HepG2 (cell line): ENCODE measurements around the gene S1PR3.

ENCODE experiments used
- KIAA2018 ChIP-seq: sonication (generic); formaldehyde crosslinking; IDR thresholded peaks from 2 replicates; pipeline ENCODE4 v1.5.0; 2020; ENCODE audit warnings: mild to moderate bottlenecking, missing genetic modification reagents, borderline replicate concordance
- NFATC3 ChIP-seq: sonication (generic); formaldehyde crosslinking; IDR thresholded peaks from 2 replicates; pipeline ENCODE4 v1.5.1; 2020; ENCODE audit warnings: mild to moderate bottlenecking, missing genetic modification reagents
- NFIC ChIP-seq: IDR thresholded peaks from 2 replicates; pipeline ENCODE4 v1.6.1; 2012; ENCODE audit warnings: mild to moderate bottlenecking, low read length, inconsistent platforms
- RBAK ChIP-seq: sonication (generic); formaldehyde crosslinking; IDR thresholded peaks from 2 replicates; pipeline ENCODE4 v1.5.1; 2020; ENCODE audit warnings: mild to moderate bottlenecking, missing genetic modification reagents
- RXRA ChIP-seq: sonication (generic); formaldehyde crosslinking; IDR thresholded peaks from 2 replicates; pipeline ENCODE4 v1.5.1; 2020; ENCODE audit warnings: missing genetic modification reagents
- SP1 ChIP-seq, 2 experiments: fragments of 450-650 bp in 1 of 2; sonication (generic) in 1 of 2; formaldehyde crosslinking in 1 of 2; IDR thresholded peaks; 2 replicates each; pipeline versions ENCODE4 v1.4.0 to v1.6.1; 2016 to 2020; ENCODE audit warnings: missing genetic modification reagents in 1 of 2
- THAP8 ChIP-seq: sonication (generic); formaldehyde crosslinking; IDR thresholded peaks from 2 replicates; pipeline ENCODE4 v1.5.1; 2020; ENCODE audit warnings: missing genetic modification reagents, mild to moderate bottlenecking, borderline replicate concordance
- THYN1 ChIP-seq: sonication (generic); formaldehyde crosslinking; IDR thresholded peaks from 2 replicates; pipeline ENCODE4 v1.8.1; 2023; ENCODE audit warnings: low read depth, mild to moderate bottlenecking, moderate library complexity, missing genetic modification reagents, borderline replicate concordance
- YY1 ChIP-seq: IDR thresholded peaks from 2 replicates; pipeline ENCODE4 v1.6.1; 2011; ENCODE audit warnings: low read length, low read depth, moderate library complexity, mild to moderate bottlenecking; ENCODE audit not compliant: insufficient read depth, insufficient replicate concordance
- ZBTB40 ChIP-seq, 2 experiments: fragments of 450-650 bp in 1 of 2; sonication (generic) in 1 of 2; formaldehyde crosslinking in 1 of 2; IDR thresholded peaks; 2 replicates each; pipeline versions ENCODE4 v1.6.1 to v1.8.0; 2016 to 2022; ENCODE audit warnings: antibody characterized with exemption in 1 of 2, mild to moderate bottlenecking in 1 of 2, missing genetic modification reagents in 1 of 2
- ZNF782 ChIP-seq: sonication (generic); formaldehyde crosslinking; IDR thresholded peaks from 2 replicates; pipeline ENCODE4 v1.4.0; 2020; ENCODE audit warnings: missing genetic modification reagents, mild to moderate bottlenecking, borderline replicate concordance

- TF ChIP-seq ZBTB40 (IDR thresholded peaks at IDR 0.05) (no peak), ZBTB40 (CRISPR knock-in tag; IDR thresholded peaks at IDR 0.05) (no peak), THAP8 (no peak), KIAA2018 (CRISPR knock-in tag) (no peak), THYN1 (CRISPR knock-in tag) (no peak), ZNF782 (CRISPR knock-in tag) (no peak), NFIC (no peak), RXRA (CRISPR knock-in tag) (no peak), SP1 (IDR thresholded peaks at IDR 0.05) (no peak), SP1 (CRISPR knock-in tag; IDR thresholded peaks at IDR 0.05) (no peak), NFATC3 (CRISPR knock-in tag) (no peak), RBAK (CRISPR knock-in tag) (no peak), YY1 (no peak)
Observed at GRCh38 chr9:88987661-88988060, 3.6 kb upstream of the S1PR3 start.
